ENCODE data around the gene MACROD2.

GRCh38 chr20:14882157-14882556, 886.8 kb downstream of the MACROD2 start:
- TF ChIP-seq CTCF (IDR thresholded peaks at IDR 0.05) (no peak), POLR2A (IDR thresholded peaks at IDR 0.05) (no peak)
